Activated T-helper 2 cell treated with anti-CD3 and anti-CD28 coated beads, Interferon-gamma antibody, Interleukin-2, Interleukin-4, amounts not matched to agents 10 μg/mL and 5 μg/mL and 100 μg/mL, durations not matched to agents 14 hours and 24 hours and 36 hours (primary cell): ENCODE measurements around the gene NCOA3. TPM values are rescaled to one million over a fixed set of nuclear protein-coding genes. Genes with fewer than 3 reads are reported as not detected.

Source experiments
- DNase-seq: peaks from one replicate; pipeline ENCODE4 v3.0.0; 2021; ENCODE audit warnings: low spot score
- H3K27ac Mint-ChIP-seq: one replicate; pipeline ENCODE4 v1.8.0; 2021; ENCODE audit warnings: mixed read lengths
- H3K27me3 Mint-ChIP-seq: one replicate; pipeline ENCODE4 v1.8.0; 2021; ENCODE audit warnings: low read depth, mixed read lengths
- H3K36me3 Mint-ChIP-seq: one replicate; pipeline ENCODE4 v1.8.0; 2021; ENCODE audit warnings: low read depth, mixed read lengths
- H3K4me1 Mint-ChIP-seq: one replicate; pipeline ENCODE4 v1.8.0; 2021; ENCODE audit warnings: low read depth, mixed read lengths
- H3K4me3 Mint-ChIP-seq: one replicate; pipeline ENCODE4 v1.8.0; 2021; ENCODE audit warnings: low read depth, mild to moderate bottlenecking, moderate library complexity, mixed read lengths
- H3K9me3 Mint-ChIP-seq: one replicate; pipeline ENCODE4 v1.8.0; 2021; ENCODE audit warnings: mixed read lengths
- intact Hi-C: fragments of 100-400 bp; cut with micrococcal nuclease; formaldehyde crosslinking; loops from one replicate; pipeline ENCODE4 v1.15.1; 2023
- total RNA-seq: library from RNA; stranded (reverse); gene quantifications from 2 replicates; pipeline ENCODE4 v1.2.3, GENCODE V29; 2022

NCOA3 gene
- total RNA-seq, 1 donor from 2014 or later, result 119 TPM

GRCh38 chr20:47706345-47706744 is 204.7 kb downstream of the NCOA3 start:
- Mint-ChIP-seq H3K9me3 (no peaks in the 10 kb centered on the region), H3K4me3 (no peak overlapping the region), H3K36me3 (no peaks in the 10 kb centered on the region), H3K27me3 (no peaks in the 10 kb centered on the region), H3K4me1 (no peaks in the 10 kb centered on the region), H3K27ac (no peak overlapping the region)
- intact Hi-C loops, result no loop called here
- no peak for DNase-seq

Other genes starting within 250 kb of the NCOA3 start
- gene ZMYND8, start 145.2 kb upstream of the NCOA3 start, total RNA-seq, result 45.7 and 46.7 TPM in 2 replicates